Astrocyte (in vitro differentiated cells and primary cell): ENCODE results near the gene ACP6.

Experiments used
- EZH2 ChIP-seq: IDR thresholded peaks from 2 replicates; pipeline ENCODE4 v1.6.1; 2012; ENCODE audit warnings: mild to moderate bottlenecking, low read length, inconsistent platforms; ENCODE audit not compliant: insufficient read depth
- TF ChIP-seq, protein P1 (sequence below): IDR thresholded peaks from 2 replicates; pipeline ENCODE4 v1.5.1; 2011; ENCODE audit warnings: low read depth, mild to moderate bottlenecking, inconsistent platforms, low read length, moderate library complexity; ENCODE audit not compliant: insufficient read depth

DNA sequence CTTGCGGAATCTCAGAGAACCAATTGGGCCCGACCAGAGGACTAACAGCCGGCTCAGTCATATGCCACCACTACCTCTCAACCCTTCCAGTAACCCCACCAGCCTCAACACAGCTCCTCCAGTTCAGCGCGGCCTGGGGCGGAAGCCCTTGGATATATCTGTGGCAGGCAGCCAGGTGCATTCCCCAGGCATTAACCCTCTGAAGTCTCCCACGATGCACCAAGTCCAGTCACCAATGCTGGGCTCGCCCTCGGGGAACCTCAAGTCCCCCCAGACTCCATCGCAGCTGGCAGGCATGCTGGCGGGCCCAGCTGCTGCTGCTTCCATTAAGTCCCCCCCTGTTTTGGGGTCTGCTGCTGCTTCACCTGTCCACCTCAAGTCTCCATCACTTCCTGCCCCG lies 49.8 kb downstream of the ACP6 start:
- TF ChIP-seq, protein P1, sequence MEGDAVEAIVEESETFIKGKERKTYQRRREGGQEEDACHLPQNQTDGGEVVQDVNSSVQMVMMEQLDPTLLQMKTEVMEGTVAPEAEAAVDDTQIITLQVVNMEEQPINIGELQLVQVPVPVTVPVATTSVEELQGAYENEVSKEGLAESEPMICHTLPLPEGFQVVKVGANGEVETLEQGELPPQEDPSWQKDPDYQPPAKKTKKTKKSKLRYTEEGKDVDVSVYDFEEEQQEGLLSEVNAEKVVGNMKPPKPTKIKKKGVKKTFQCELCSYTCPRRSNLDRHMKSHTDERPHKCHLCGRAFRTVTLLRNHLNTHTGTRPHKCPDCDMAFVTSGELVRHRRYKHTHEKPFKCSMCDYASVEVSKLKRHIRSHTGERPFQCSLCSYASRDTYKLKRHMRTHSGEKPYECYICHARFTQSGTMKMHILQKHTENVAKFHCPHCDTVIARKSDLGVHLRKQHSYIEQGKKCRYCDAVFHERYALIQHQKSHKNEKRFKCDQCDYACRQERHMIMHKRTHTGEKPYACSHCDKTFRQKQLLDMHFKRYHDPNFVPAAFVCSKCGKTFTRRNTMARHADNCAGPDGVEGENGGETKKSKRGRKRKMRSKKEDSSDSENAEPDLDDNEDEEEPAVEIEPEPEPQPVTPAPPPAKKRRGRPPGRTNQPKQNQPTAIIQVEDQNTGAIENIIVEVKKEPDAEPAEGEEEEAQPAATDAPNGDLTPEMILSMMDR, result no peak
- TF ChIP-seq EZH2, result no peak
